GM19467 (cell line): ENCODE measurements around the gene MRPL19.

Experiments used
- ATAC-seq: cut with Tn5 transposase; IDR thresholded peaks from one replicate; pipeline ENCODE4 v1.9.1; 2021; ENCODE audit warnings: mild to moderate bottlenecking, moderate library complexity; ENCODE audit not compliant: unreplicated experiment

Gene MRPL19

GRCh38 chr2:75722687-75723086 is 76.1 kb downstream of the MRPL19 start:
- no peak for ATAC-seq

- ATAC-seq, result no peak
These were observed 82.2 kb downstream of the MRPL19 start for GRCh38 chr2:75728614-75729419.

- ATAC-seq, result no peak
These were observed 83.3 kb downstream of the MRPL19 start for GRCh38 chr2:75729861-75730260.

- ATAC-seq, result no peak
These were observed 89.7 kb downstream of the MRPL19 start for GRCh38 chr2:75736276-75736675.

GRCh38 chr2:75737961-75738360 is 91.4 kb downstream of the MRPL19 start:
- ATAC-seq, result no peak
